ENCODE results near the gene QPCT.

GRCh38 chr2:37364351-37364750, 19.9 kb downstream of the QPCT start:
- TF ChIP-seq EZH2 (IDR thresholded peaks at IDR 0.05; ENCODE audit: low read depth, unreplicated experiment) (no peak), JUNB (IDR thresholded peaks at IDR 0.05; ENCODE audit: unreplicated experiment) (no peak), CTCF (conservative IDR thresholded peaks at IDR 0.05; ENCODE audit: low read depth in 2 of 2) (no peak), ETS1 (IDR thresholded peaks at IDR 0.05) (no peak), EZH2phosphoT487 (IDR thresholded peaks at IDR 0.05; ENCODE audit: unreplicated experiment) (no peak), POLR2AphosphoS5 (IDR thresholded peaks at IDR 0.05; ENCODE audit: low read depth) (no peak), NANOG (IDR thresholded peaks at IDR 0.05; ENCODE audit: borderline replicate concordance) (no peak), CREB1 (CRISPR knock-in tag; IDR thresholded peaks at IDR 0.05; ENCODE audit: low read depth) (no peak)
- TF ChIP-seq, protein P1, sequence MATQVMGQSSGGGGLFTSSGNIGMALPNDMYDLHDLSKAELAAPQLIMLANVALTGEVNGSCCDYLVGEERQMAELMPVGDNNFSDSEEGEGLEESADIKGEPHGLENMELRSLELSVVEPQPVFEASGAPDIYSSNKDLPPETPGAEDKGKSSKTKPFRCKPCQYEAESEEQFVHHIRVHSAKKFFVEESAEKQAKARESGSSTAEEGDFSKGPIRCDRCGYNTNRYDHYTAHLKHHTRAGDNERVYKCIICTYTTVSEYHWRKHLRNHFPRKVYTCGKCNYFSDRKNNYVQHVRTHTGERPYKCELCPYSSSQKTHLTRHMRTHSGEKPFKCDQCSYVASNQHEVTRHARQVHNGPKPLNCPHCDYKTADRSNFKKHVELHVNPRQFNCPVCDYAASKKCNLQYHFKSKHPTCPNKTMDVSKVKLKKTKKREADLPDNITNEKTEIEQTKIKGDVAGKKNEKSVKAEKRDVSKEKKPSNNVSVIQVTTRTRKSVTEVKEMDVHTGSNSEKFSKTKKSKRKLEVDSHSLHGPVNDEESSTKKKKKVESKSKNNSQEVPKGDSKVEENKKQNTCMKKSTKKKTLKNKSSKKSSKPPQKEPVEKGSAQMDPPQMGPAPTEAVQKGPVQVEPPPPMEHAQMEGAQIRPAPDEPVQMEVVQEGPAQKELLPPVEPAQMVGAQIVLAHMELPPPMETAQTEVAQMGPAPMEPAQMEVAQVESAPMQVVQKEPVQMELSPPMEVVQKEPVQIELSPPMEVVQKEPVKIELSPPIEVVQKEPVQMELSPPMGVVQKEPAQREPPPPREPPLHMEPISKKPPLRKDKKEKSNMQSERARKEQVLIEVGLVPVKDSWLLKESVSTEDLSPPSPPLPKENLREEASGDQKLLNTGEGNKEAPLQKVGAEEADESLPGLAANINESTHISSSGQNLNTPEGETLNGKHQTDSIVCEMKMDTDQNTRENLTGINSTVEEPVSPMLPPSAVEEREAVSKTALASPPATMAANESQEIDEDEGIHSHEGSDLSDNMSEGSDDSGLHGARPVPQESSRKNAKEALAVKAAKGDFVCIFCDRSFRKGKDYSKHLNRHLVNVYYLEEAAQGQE (IDR thresholded peaks at IDR 0.05; ENCODE audit: unreplicated experiment): no peak

All from GM23338 (cell line).